ENCODE data around the gene CORIN. TPM values are rescaled to one million over a fixed set of nuclear protein-coding genes. Genes with fewer than 3 reads are reported as not detected.
"Not testable (repeated sequence)": the region's sequence is repeated elsewhere in the genome, so short reads cannot be mapped to it uniquely, and the experiment has no call there.

The CORIN gene
- total RNA-seq, 1 donor from 2014 or later: not detected

GRCh38 chr4:47763279-47763678 is 74.6 kb downstream of the CORIN start:
- H3K27me3 ChIP-seq (ENCODE audit: control insufficient read depth, insufficient read depth, low read length): no peaks in the 10 kb centered on the region
- no peaks in the 10 kb centered on the region for H3K36me3 ChIP-seq (ENCODE audit: control insufficient read depth, insufficient read depth, low read length)
- no peak overlapping the region for H3K4me3 ChIP-seq (ENCODE audit: low read depth, low read length)
- no peak for DNase-seq (ENCODE audit: low read depth)
- TF ChIP-seq CTCF (IDR thresholded peaks at IDR 0.05; ENCODE audit: insufficient read depth, low read length, poor library complexity, severe bottlenecking): no peak

- Histone ChIP-seq H3K36me3 (ENCODE audit: control insufficient read depth, insufficient read depth, low read length) (no peaks in the 10 kb centered on the region), H3K4me3 (ENCODE audit: low read depth, low read length) (no peak overlapping the region), H3K27me3 (ENCODE audit: control insufficient read depth, insufficient read depth, low read length) (no peaks in the 10 kb centered on the region)
- DNase-seq (ENCODE audit: low read depth): no peak
- TF ChIP-seq CTCF (IDR thresholded peaks at IDR 0.05; ENCODE audit: insufficient read depth, low read length, poor library complexity, severe bottlenecking): no peak
Observed at GRCh38 chr4:47762376-47763266, 75.2 kb downstream of the CORIN start.

- not testable (repeated sequence) for H3K27me3 ChIP-seq (ENCODE audit: control insufficient read depth, insufficient read depth, low read length); DNase-seq (ENCODE audit: low read depth); H3K36me3 ChIP-seq (ENCODE audit: control insufficient read depth, insufficient read depth, low read length); H3K4me3 ChIP-seq (ENCODE audit: low read depth, low read length)
Observed at GRCh38 chr4:47753316-47753715, 84.6 kb downstream of the CORIN start.

GRCh38 chr4:47752214-47752613 is 85.7 kb downstream of the CORIN start:
- no peaks in the 10 kb centered on the region for H3K36me3 ChIP-seq (ENCODE audit: control insufficient read depth, insufficient read depth, low read length)
- TF ChIP-seq CTCF (IDR thresholded peaks at IDR 0.05; ENCODE audit: insufficient read depth, low read length, poor library complexity, severe bottlenecking): no peak

GRCh38 chr4:47750788-47751187 is 87.1 kb downstream of the CORIN start:
- H3K4me3 ChIP-seq (ENCODE audit: low read depth, low read length): no peak overlapping the region
- no peak for DNase-seq (ENCODE audit: low read depth)
- H3K27me3 ChIP-seq (ENCODE audit: control insufficient read depth, insufficient read depth, low read length): no peaks in the 10 kb centered on the region
- no peaks in the 10 kb centered on the region for H3K36me3 ChIP-seq (ENCODE audit: control insufficient read depth, insufficient read depth, low read length)
- no peak for TF ChIP-seq CTCF (IDR thresholded peaks at IDR 0.05; ENCODE audit: insufficient read depth, low read length, poor library complexity, severe bottlenecking)

More at GRCh38 chr4:47752214-47752613, 85.7 kb downstream of the CORIN start:
- H3K27me3 ChIP-seq (ENCODE audit: control insufficient read depth, insufficient read depth, low read length): no peaks in the 10 kb centered on the region
- no peak overlapping the region for H3K4me3 ChIP-seq (ENCODE audit: low read depth, low read length)
- DNase-seq (ENCODE audit: low read depth): no peak

- no peak for TF ChIP-seq CTCF (IDR thresholded peaks at IDR 0.05; ENCODE audit: insufficient read depth, low read length, poor library complexity, severe bottlenecking)
- DNase-seq (ENCODE audit: low read depth): no peak
- Histone ChIP-seq H3K36me3 (ENCODE audit: control insufficient read depth, insufficient read depth, low read length) (no peaks in the 10 kb centered on the region), H3K27me3 (ENCODE audit: control insufficient read depth, insufficient read depth, low read length) (no peaks in the 10 kb centered on the region), H3K4me3 (ENCODE audit: low read depth, low read length) (no peak overlapping the region)
Observed at GRCh38 chr4:47749858-47750257, 88.0 kb downstream of the CORIN start.
